H1 (cell line): Measurements from ENCODE around the gene SLC41A2. TPM values are rescaled to one million over a fixed set of nuclear protein-coding genes. Genes with fewer than 3 reads are reported as not detected.

Experiments used
- CHD7 ChIP-seq: fragments of 300-600 bp; sonication (generic); IDR thresholded peaks from 2 replicates; pipeline ENCODE4 v1.7.1; 2012; ENCODE audit warnings: low read length, moderate library complexity, mild to moderate bottlenecking, inconsistent platforms; ENCODE audit not compliant: insufficient replicate concordance
- HDAC2 ChIP-seq, 2 experiments: fragments of 300-600 bp in 1 of 2; sonication (generic) in 1 of 2; IDR thresholded peaks; 2 replicates each; pipeline ENCODE4 v1.6.1; 2011 to 2012; ENCODE audit warnings: low read depth in 2 of 2, low read length in 2 of 2, mild to moderate bottlenecking in 2 of 2, moderate library complexity in 2 of 2, borderline replicate concordance in 1 of 2, inconsistent platforms in 1 of 2
- ZNF274 ChIP-seq: IDR thresholded peaks from 2 replicates; pipeline ENCODE4 v1.7.0; 2012; ENCODE audit warnings: low read length, borderline replicate concordance; ENCODE audit errors: extremely low read depth
- polyA plus RNA-seq, 7 experiments: library from polyadenylated mRNA; depleted of rRNA in 3 of 7; stranded (reverse) in 5 of 7; unstranded in 2 of 7; fragments of >200 nt in 5 of 7; fragments of 200-250 nt in 2 of 7; gene quantifications; 1 replicate in 5 of 7; 2 replicates in 1 of 7; 4 replicates in 1 of 7; pipeline versions ENCODE4 v1.2.1 to v1.2.3, GENCODE V29; 2011 to 2013; ENCODE audit warnings: missing spikeins in 2 of 7, mixed read lengths in 2 of 7
- total RNA-seq: library from RNA; stranded (reverse); fragmentation: NEBNext Ultra II Directional; extraction: Animal tissue kit (Norgen Biotek cat#: 25700); gene quantifications from 2 replicates; pipeline ENCODE4 v1.2.1, GENCODE V29; 2021

SLC41A2 gene
- total and polyA plus RNA-seq, 2 of the 8 experiments (the other 6 are each of a cell fraction or from before 2014, with no cell fraction given) = 0.79 to 3.0 TPM

GRCh38 chr12:104985206-104985605, 27.1 kb upstream of the SLC41A2 start (continued):
- TF ChIP-seq CHD7 = no peak
- no peak for TF ChIP-seq HDAC2 (IDR thresholded peaks at IDR 0.05; ENCODE audit: borderline replicate concordance in 1 of 2, low read depth in 2 of 2, low read length in 2 of 2)
- TF ChIP-seq ZNF274 = no peak
- TF ChIP-seq, all 59 proteins: peak for 0
